DOHH2 (cell line): Measurements from ENCODE around the gene TOX3.

Experiments used
- H3F3A ChIP-seq: fragments of 200-600 bp; sonication (generic), shearing (Covaris generic); 2 replicates; pipeline ENCODE4 v1.6.0; 2016; ENCODE audit warnings: antibody characterized with exemption, mild to moderate bottlenecking; ENCODE audit not compliant: control insufficient read depth, insufficient read depth
- H3K27ac ChIP-seq: fragments of 200-600 bp; sonication (generic); 2 replicates; pipeline ENCODE4 v1.5.1; 2014; ENCODE audit warnings: low read depth, mild to moderate bottlenecking, low read length, moderate library complexity
- H3K27me3 ChIP-seq: fragments of 200-600 bp; sonication (generic); 2 replicates; pipeline ENCODE4 v1.6.1; 2014; ENCODE audit warnings: mild to moderate bottlenecking, low read length, mixed read lengths; ENCODE audit not compliant: control insufficient read depth
- H3K36me3 ChIP-seq: fragments of 200-600 bp; sonication (generic); 2 replicates; pipeline ENCODE4 v1.6.1; 2014; ENCODE audit warnings: mild to moderate bottlenecking, low read length, moderate library complexity, mixed read lengths; ENCODE audit not compliant: control insufficient read depth
- H3K4me1 ChIP-seq: fragments of 200-600 bp; sonication (generic); 2 replicates; pipeline ENCODE4 v1.6.1; 2014; ENCODE audit warnings: mild to moderate bottlenecking, low read length, mixed read lengths; ENCODE audit not compliant: control insufficient read depth
- H3K4me2 ChIP-seq: fragments of 200-600 bp; sonication (generic); 2 replicates; pipeline ENCODE4 v1.6.0; 2014; ENCODE audit warnings: mild to moderate bottlenecking, low read length, moderate library complexity
- H3K4me3 ChIP-seq: fragments of 200-600 bp; sonication (generic); 2 replicates; pipeline ENCODE4 v1.5.1; 2014; ENCODE audit warnings: mild to moderate bottlenecking, low read length, mixed read lengths
- H3K79me2 ChIP-seq: fragments of 200-600 bp; sonication (generic); 2 replicates; pipeline ENCODE4 v1.6.1; 2014; ENCODE audit warnings: mild to moderate bottlenecking, low read length, mixed read lengths; ENCODE audit not compliant: control insufficient read depth
- H3K9me2 ChIP-seq: fragments of 200-600 bp; sonication (generic); replicated peaks from 2 replicates; pipeline ENCODE4 v1.6.1; 2014; ENCODE audit warnings: mild to moderate bottlenecking, low read length, mixed read lengths; ENCODE audit not compliant: control insufficient read depth
- H3K9me3 ChIP-seq: fragments of 200-600 bp; sonication (generic); 2 replicates; pipeline ENCODE4 v1.6.1; 2014; ENCODE audit warnings: antibody characterized with exemption, low read length, mixed read lengths; ENCODE audit not compliant: control insufficient read depth, insufficient read depth
- H4K20me1 ChIP-seq: fragments of 200-600 bp; sonication (generic); 2 replicates; pipeline ENCODE4 v1.6.0; 2014; ENCODE audit warnings: low read depth, mild to moderate bottlenecking, antibody characterized with exemption, low read length, moderate library complexity; ENCODE audit not compliant: control insufficient read depth, insufficient read depth
- CTCF ChIP-seq: fragments of 200-600 bp; sonication (generic); IDR thresholded peaks from one replicate; pipeline ENCODE4 v1.5.1; 2014; ENCODE audit warnings: antibody characterized with exemption, mild to moderate bottlenecking, low read depth, low read length; ENCODE audit not compliant: poor library complexity, severe bottlenecking
- EZH2phosphoT487 ChIP-seq: fragments of 200-600 bp; sonication (generic); IDR thresholded peaks from 2 replicates; pipeline ENCODE4 v1.6.1; 2017; ENCODE audit warnings: borderline replicate concordance, mild to moderate bottlenecking, antibody characterized with exemption, low read length, moderate library complexity, mixed read lengths

Gene TOX3

GRCh38 chr16:52418201-52418600 lies 128.7 kb downstream of the TOX3 start:
- no peaks in the 10 kb centered on the region for H3K27me3 ChIP-seq
- no peaks in the 10 kb centered on the region for H3K79me2 ChIP-seq
- H3K9me2 ChIP-seq: no peaks in the 10 kb centered on the region
- H3K27ac ChIP-seq: no peak overlapping the region
- H3K9me3 ChIP-seq: no peaks in the 10 kb centered on the region
- no peaks in the 10 kb centered on the region for H3K36me3 ChIP-seq
- H3K4me3 ChIP-seq: no peak overlapping the region
- TF ChIP-seq CTCF (no peak), EZH2phosphoT487 (no peak)
- H3K4me2 ChIP-seq: no peak overlapping the region
- no peaks in the 10 kb centered on the region for H4K20me1 ChIP-seq
- H3K4me1 ChIP-seq: no peaks in the 10 kb centered on the region
- H3F3A ChIP-seq: no peaks in the 10 kb centered on the region

- no peaks in the 10 kb centered on the region for H3K36me3 ChIP-seq
- H3K4me2 ChIP-seq: no peak overlapping the region
- no peaks in the 10 kb centered on the region for H3K9me2 ChIP-seq
- TF ChIP-seq CTCF (no peak), EZH2phosphoT487 (no peak)
- no peaks in the 10 kb centered on the region for H3K4me1 ChIP-seq
- no peak overlapping the region for H3K27ac ChIP-seq
- H3F3A ChIP-seq: no peaks in the 10 kb centered on the region
- no peaks in the 10 kb centered on the region for H3K27me3 ChIP-seq
- H3K4me3 ChIP-seq: no peak overlapping the region
- no peaks in the 10 kb centered on the region for H3K9me3 ChIP-seq
- H3K79me2 ChIP-seq: no peaks in the 10 kb centered on the region
- H4K20me1 ChIP-seq: no peaks in the 10 kb centered on the region
Observed at GRCh38 chr16:52416888-52417287, 130.1 kb downstream of the TOX3 start.

GRCh38 chr16:52411011-52411410 lies 135.9 kb downstream of the TOX3 start:
- Histone ChIP-seq H4K20me1 (no peaks in the 10 kb centered on the region), H3K27me3 (no peaks in the 10 kb centered on the region), H3K27ac (no peak overlapping the region), H3K4me2 (no peak overlapping the region), H3K4me1 (no peaks in the 10 kb centered on the region), H3K79me2 (no peaks in the 10 kb centered on the region), H3K4me3 (no peak overlapping the region), H3K9me3 (no peaks in the 10 kb centered on the region), H3K36me3 (no peaks in the 10 kb centered on the region), H3F3A (no peaks in the 10 kb centered on the region), H3K9me2 (no peaks in the 10 kb centered on the region; the same call in 1 of the 2 replicates)
- no peak for TF ChIP-seq CTCF

GRCh38 chr16:52408191-52408845 lies 138.6 kb downstream of the TOX3 start:
- no peaks in the 10 kb centered on the region for H4K20me1 ChIP-seq
- no peaks in the 10 kb centered on the region for H3K9me3 ChIP-seq
- no peak overlapping the region for H3K27ac ChIP-seq
- no peak overlapping the region for H3K4me2 ChIP-seq
- H3K79me2 ChIP-seq: no peaks in the 10 kb centered on the region
- H3K4me3 ChIP-seq: no peak overlapping the region
- no peak for TF ChIP-seq EZH2phosphoT487
- TF ChIP-seq CTCF: no peak
- no peaks in the 10 kb centered on the region; the same call in 1 of the 2 replicates for H3K9me2 ChIP-seq
- no peaks in the 10 kb centered on the region for H3K4me1 ChIP-seq
- H3F3A ChIP-seq: no peaks in the 10 kb centered on the region
- no peaks in the 10 kb centered on the region for H3K27me3 ChIP-seq
- H3K36me3 ChIP-seq: no peaks in the 10 kb centered on the region
